ENCODE data around the gene TMPRSS4.

Gene TMPRSS4

DNA sequence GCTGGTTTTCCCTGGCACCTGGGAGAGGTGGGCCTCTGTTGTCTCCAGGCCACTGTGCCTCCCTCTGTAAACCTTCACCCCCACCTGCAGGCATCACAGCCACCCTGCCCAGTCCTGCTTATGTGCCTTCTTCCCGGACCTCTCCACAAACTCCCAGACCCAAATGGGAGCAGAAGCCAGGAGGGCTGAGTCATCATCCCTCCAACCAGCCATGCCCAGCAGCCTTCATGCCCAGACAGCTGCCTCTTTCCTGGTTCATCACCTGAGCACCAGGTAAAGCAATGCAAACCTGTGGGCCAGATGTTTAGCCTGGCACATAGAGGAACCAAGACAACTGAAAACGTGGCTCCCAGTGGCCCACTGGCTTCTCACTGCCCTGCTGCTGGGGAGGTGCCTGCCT, 2.1 kb upstream of the TMPRSS4 start:
- no peak for DNase-seq (ENCODE audit: extremely low read depth in 1 of 2, low read depth in 1 of 2)

DNA sequence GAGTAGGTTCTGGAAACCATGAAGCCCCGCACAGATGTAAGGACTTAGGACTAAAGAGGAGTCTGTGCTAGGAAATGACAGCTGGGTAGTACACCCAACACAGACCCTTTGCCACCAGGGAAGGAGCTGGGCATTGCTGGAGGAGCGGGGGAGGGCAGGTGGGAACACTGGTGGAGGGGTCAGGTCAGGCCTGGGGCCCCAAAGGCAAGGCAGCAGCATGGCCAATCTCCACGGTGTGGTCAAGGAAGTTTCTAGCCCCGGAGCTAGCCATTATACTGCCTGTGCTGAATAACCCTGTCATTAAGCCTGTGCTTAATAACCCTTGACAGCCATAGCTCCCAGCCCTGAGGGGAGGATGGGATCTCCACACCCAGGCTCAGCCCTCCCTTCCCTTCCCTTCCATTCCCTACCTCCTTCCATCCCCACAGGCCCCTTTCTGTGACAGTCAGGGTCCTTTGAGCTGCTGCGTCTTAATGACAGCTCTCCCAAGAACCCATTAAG, 2.1 kb downstream of the TMPRSS4 start:
- no peak for DNase-seq (ENCODE audit: extremely low read depth in 1 of 2, low read depth in 1 of 2)

DNA sequence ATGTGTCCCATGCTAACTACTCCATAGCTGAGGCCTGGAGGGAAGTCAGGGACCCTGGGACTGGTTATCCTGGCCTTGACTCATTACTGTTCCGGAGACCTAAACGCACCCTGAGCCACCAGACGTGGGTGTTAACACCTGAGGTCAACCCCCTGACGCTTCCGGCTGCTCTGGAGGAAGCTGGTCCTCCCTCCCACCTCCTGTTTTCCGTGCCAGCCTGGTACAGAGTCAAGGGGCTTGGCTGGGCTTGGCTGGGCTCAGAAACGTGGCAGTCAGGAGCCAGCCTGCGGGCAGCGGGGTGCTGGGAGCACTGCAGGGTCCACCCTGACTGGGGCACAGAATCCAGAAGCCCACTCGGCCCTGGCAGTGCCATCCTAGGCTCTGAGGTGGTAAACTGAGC, 2.6 kb downstream of the TMPRSS4 start:
- no peak for DNase-seq (ENCODE audit: extremely low read depth in 1 of 2, low read depth in 1 of 2)

DNA sequence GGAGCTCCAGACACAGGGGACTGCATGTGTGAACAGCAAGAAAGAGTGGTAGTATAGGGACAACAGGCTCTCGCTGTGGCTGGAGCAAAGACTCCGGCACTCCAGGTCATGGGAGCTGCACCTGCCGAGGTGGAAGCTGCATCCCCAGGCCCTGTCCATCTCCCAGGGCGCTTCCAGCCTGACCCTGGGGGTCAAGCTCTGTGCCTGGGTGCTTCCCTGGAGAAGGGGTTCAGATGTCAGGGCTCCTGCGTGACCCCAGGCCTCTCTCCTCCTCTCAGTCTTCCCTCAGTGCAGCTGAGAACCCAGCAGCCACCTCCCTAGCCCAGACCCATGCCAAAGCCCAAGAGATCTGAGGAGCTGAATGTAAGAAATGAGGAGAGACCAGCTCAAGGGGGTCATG, 3.4 kb downstream of the TMPRSS4 start:
- DNase-seq (ENCODE audit: extremely low read depth in 1 of 2, low read depth in 1 of 2): no peak

DNA sequence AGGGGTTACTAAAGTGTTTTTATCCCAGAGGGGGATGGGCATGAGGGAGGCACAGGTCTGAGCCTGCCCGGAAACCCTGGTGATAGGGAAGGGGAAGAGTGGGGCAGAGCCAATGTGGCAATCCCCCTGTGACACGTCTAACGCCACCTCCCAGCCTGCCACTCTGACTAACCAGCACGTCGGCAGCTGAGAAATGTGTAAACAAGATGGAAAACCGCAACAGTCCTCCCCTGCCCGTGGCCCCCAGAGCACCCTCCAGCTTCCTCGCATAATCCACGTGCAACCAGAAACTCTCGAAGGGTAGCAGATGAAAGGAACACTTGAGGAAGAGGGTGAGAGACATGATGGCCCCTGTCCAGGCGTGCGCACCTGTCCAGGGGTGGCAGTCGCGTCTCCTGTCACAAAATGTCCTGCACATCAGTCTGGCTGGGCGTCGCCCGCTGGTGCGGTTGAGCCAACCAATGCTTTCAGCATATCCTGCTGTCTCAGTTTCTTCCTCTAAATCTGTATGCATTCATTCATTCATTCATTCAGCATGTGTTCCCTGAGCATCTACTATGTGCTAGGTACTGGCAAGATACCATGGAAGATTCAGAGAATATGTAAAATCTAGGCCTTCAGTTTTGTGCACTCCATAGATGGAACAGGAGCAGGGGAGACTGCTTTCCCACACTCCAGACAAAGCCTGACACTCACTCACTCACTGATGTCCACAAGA, 4.5 kb downstream of the TMPRSS4 start:
- DNase-seq (ENCODE audit: extremely low read depth in 1 of 2, low read depth in 1 of 2): no peak

DNA sequence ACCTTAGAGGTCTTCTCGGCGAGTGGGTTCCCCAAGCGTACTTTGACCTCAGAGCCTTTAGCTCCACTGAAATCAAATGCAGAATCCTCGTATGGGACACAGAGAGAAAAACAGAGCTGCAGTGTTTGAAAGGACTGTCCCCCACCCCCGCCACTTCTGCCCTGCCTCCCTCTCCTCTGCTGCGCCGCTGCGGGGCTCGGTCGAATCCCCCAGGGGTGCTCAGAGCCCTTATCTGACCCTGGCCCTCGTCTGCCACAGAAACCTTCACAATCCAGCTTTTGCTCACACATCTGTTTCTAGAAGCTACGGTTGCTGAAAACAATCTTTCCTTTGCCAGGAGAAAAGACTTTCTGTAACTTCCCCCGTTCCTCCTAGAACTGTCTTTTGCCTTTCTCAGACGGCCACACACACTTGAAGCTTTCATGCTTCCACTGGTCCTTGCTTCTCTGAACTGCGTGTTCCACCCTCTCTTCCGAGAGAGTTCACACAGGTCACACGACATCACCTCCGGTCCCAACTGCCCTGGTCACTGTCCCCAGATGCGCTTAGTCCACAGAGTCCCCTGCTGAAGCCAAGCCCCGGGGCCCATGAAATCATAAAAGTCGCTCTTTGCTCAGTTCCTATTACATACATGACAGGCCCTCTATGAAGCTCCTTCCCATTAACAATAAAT, 6.1 kb downstream of the TMPRSS4 start:
- DNase-seq (ENCODE audit: extremely low read depth in 1 of 2, low read depth in 1 of 2): no peak

DNA sequence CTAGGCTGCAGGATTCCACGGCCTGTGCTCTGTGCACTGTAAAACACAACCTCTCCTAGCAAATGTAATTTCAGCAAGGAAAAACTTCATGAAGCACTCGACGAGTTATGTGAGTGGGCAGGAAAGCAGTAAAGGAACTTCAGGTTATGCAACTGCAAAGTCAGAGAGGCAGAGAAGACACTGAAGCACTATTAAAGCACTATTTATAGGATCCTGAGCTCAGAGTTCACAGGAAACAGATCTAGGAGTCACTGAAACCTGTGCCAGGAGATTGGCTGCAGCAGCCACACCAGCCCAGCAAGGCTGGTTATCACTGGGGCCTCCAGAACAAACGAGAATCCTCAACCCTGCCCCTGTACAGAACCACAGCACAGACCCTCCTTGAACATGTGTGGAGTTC, 7.4 kb downstream of the TMPRSS4 start:
- no peak for DNase-seq (ENCODE audit: extremely low read depth in 1 of 2, low read depth in 1 of 2)

DNA sequence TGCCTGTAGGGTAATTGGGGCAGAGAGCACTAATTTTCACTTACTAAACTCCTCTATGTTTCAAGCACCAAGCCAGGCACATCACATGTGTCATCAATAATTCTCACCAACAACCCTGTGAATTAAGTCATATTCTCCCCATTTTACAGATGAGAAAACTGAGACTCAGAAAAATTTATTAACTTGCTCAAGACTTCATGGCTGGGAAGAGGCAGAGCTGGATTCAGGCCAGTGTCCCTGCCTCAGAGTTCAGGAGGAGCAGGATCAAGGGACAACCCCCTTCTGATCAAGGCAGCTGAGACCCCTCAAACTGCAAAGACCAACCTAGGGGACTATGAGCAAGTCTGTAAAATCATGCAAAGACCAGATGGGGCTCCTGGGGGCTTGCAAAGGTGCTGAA, 7.8 kb downstream of the TMPRSS4 start:
- no peak for DNase-seq (ENCODE audit: extremely low read depth in 1 of 2, low read depth in 1 of 2)

DNA sequence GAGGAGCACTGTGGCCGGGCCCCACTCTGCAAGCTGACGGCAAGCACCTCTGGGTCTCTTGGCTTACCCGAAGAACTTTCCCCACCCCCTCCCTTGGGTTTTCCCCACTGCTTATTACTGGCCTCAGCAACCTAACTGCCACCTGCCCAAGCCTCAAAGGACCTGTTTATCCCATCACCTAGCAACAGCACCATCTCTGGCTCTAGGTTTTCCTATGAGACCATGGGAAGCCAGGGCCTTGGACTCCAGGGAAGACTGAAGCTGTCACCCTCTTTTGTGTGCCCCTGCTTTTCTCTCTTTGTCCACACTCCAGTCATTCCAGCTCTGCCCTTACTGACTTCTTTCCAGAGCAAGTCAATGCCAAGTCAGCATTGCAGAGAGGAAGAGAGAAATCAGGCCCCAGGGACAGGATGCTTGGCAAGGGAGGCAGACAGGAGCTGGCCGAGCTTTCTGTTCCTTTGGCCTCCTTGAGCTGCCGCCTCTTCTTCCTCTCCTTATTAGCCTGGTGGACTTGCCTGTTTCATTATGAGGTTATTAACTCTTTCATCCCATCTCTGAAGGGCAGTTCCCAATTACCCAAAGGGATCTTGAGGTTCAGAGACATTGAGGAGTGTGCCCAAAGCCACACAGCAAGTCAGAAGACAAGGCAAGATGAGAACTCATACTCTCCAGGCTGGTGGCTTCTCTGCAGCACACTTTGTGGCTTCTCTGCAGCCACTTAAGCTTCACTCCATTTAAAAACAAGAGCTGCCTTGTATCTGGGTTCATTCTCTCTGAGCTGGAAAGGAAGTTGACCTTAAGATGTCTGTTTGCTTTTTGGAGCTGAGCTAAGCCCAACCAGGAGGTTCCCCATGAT, 10.3 kb downstream of the TMPRSS4 start, which contains the start of gene SMIM35:
TSS of gene SMIM35 (minus strand) at position 51 of the 856 bp plus-strand sequence. CDS start 206 bp downstream, outside the sequence.
- no peak for DNase-seq (ENCODE audit: extremely low read depth in 1 of 2, low read depth in 1 of 2)

DNA sequence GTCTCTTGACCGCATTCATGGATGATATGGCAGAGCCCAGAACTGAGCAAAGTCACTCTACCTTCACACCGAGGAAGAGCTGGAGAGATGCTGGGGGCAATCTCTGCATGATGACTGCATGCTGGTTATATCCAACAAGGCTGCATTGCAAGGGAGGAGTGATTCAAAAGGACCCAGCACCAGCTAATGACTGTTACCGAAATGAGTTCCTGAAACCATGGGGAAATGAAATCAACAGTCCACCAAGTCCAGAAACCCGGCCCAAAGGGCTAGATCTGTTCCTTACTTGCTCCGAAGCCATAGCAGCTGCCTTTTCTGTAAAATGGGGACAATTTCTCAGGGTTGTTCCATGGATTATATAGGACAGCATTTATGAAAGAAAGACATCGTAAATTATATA, 11.1 kb downstream of the TMPRSS4 start:
- DNase-seq (ENCODE audit: extremely low read depth in 1 of 2, low read depth in 1 of 2): no peak

DNA sequence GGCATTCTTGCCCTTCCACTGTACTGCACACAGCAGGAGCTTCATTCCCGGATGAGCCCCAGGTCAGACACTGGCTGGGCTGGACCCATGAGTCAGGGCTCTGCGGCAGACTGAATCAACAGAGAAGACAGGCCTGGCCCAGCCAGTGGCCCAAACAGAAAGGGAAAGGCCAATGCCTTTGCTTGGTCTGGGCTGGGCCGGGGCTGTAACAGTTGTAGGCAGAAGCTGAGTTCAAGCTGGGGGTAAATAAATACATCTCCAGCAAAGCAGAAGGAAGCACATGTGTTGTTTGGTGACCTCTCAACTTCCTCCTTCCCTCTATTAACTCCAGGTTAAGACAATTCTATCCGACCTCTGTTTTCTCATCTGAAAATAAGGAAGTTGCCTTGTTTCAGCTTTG, 11.7 kb downstream of the TMPRSS4 start:
- no peak for DNase-seq (ENCODE audit: extremely low read depth in 1 of 2, low read depth in 1 of 2)

DNA sequence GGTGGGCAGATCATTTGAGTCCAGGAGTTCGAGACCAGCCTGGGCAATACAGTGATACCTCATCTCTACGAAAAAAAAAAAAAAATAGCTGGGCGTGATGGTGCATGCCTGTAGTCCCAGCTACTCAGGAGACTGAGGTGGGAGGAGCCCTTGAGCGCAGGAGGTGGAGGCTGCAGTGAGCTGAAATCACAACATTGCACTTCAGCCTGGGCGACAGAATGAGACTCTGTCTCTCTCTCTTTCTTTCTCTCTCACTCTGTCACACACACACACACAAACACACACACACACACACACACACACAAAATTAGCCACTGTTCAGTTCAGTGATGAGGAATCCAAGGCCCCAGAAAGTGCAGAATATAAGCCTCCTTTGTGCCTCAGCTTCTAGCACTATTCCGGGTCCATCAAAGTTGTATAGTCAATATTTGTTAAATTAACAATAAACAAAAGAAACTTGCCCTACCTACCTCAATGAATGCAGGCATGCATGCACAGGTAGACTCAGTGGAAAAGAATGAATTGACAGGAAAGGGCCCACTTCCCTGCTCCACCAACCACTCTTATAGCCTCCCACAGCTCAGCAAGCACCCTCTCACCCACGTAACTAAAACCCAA, 13.8 kb downstream of the TMPRSS4 start:
- DNase-seq (ENCODE audit: extremely low read depth in 1 of 2, low read depth in 1 of 2): no peak

DNA sequence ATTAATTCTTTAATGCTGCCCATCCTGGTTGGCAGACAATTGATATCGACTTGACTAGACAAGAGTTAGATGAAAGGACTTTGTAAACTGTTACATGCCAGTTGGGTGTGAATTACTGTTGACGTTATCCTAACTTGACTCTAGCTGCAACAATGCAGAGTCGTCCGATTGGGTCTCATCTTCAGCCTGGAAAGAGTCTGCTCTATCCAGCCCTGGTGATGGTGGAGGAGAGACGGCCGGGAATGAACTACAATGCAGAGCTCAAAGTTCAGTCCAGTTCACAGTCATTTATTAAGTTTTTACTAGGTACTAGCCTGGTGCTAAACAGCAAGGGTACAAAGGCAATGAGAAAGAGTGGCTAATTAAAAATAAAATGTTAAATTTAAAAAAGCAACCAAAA, 14.8 kb downstream of the TMPRSS4 start:
- no peak for DNase-seq (ENCODE audit: extremely low read depth in 1 of 2, low read depth in 1 of 2)

DNA sequence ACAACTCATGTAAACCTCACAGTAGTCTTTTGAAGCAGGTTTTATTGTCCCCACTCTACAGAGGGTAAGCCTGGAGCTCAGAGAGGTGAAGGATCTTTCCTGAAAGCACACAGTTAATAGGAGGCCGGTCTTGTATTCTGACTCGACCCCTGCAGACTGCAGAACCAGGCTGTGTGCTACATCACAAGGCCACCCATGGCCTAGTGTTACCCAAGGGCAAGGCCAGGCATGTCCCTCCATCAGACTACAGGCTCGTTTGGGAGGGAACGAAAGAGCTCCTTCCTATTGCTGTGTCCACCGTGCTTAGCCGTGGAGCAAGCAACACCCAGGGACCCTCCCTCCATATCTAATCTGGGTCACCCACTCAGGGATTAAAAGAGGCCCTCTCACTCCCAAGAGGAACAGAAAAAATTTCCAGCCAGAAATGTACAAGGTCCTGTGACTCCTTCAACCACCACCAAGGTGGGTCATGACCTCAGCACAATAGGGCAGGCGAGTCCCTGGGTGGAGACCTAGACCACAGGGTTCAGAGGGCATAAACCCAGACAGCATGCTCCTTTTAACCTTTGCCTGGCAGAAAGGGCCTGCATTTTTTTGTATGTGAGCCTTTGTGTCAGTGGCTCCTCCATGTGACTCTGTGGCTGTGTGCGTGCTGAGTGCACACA, 16.2 kb downstream of the TMPRSS4 start:
- DNase-seq (ENCODE audit: extremely low read depth in 1 of 2, low read depth in 1 of 2): no peak

DNA sequence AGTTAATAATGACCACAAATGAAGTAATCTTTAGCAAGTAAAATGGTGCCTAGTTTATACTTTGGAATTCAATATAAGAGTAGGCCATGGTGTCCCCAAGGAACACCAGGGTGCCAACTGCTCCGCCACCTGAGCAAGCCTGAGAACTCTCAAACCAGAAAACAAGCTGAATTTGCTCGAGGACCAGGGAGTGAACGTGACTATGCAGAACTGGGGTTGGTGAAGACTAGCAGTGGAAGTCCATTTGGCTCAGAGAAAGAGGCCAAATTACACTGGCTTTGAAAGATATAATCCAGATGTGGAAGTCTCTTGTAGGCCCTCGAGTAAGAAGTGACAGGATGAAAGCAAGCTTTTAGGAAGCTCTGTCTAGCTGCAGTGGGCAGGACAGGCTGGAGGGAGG, 18.6 kb downstream of the TMPRSS4 start:
- no peak for DNase-seq (ENCODE audit: extremely low read depth in 1 of 2, low read depth in 1 of 2)

DNA sequence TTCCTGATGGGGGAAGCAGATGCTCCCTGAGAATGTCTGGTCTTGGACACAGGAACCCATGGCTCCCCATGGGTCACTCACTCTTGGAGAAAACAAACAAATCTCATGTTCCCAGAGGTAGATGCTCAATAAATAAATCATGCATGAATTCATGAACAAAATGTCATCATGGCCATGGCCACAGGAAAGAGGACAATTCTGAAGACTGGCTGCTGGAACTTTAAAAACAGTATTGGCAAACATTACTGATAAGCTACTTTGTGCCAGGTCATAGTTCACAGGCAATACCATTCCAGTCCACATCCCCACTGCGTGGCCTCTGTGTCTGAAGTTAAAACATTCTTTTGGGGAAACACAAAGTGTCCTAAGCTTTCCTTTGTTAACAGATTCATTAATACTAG, 19.1 kb downstream of the TMPRSS4 start:
- no peak for DNase-seq (ENCODE audit: extremely low read depth in 1 of 2, low read depth in 1 of 2)

DNA sequence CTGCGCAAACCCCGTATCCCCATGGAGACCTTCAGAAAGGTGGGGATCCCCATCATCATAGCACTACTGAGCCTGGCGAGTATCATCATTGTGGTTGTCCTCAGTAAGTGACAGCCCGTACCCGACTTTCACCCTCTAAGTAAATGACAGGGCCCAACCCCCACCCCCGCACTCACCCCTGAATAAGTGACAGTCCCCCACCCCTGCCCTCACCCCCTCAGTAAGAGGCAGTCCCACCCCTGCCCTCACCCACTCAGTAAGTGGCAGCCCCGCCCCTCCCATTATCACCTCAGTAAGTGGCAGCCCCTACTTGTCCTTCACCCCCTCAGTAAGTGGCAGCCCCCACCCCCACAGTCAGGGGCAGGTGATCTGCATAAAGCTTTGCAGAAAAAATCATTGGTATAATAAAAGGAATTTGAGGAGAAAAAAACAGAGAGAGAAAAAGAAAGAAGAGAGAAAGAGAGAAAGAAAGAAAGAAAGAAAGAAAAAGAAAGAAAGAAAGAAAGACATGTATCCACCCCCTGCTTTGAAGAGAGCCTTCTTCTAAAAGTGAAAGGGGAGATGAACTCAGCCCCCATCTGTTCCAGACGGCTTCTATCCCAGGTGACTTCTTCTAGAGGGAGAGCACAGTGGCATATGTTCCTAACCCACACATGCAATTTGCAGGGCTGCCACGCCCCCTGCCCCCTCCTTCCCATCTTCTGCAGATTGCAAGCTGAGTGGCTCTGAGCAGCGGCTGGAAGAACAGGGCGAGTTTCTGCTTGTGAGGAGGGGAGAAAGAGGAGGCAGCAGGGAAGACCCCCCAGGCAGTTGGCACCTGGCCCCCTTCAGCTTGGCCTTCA, 22.3 kb downstream of the TMPRSS4 start:
- DNase-seq (ENCODE audit: extremely low read depth in 1 of 2, low read depth in 1 of 2): no peak

DNA sequence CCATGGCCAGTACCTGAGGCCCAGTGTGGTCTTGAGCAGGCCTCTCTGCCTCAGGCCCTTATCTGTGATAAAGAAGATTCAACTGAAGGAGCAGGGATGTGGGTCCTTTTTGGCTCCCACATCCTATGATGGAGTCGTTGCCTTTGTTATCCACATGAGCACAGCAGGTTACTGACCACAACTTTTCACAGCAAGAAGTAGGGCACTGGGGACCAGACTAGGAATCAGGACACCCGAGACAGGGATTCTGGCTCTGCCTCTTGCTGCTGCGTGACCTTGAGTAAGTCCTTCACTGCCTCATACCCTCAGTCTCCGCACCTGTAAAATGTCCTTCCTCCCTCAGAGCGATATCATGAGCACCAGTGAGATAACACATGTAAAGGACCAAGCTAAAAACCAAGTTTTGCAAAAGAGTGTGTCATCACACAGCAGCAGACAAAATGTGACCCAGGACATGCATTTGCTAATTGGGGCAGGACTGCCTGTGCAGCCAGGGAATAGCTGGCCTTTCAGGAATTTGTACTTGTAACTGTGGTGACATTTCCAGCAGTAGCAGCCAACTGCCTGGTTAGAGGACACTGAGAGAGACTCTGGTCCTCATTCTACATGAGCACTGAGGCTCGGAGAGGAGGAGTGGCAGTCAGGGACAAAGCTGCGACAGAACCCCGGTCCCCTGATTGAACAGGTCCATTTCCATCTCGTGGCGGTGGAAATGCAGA, 23.1 kb downstream of the TMPRSS4 start:
- no peak for DNase-seq (ENCODE audit: extremely low read depth in 1 of 2, low read depth in 1 of 2)

DNA sequence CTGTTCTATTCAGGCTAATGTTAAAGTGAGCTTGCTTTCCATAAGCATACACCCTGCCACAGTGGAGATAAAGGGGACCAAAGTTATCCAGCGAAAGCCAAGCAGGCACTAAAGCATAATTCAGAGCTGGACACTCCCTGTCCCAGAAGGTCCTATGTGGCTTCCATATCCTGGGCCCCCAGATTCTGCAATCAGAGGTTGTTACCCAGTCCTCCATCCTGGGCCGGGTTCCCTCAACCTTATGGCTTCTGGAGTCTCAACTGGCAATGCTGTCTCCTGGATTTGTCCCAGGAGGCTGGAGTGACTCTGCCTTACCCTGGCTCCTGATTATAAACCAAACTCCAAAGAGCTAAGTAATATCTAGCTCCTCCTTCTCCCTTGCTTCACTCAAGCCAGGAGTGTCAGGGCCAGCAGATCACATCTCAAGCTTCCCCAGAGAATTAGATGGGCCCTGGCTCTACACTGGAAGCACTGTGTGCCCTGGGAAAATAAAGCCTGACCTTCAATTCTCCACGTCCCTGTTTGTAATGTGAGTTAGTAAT, 23.9 kb downstream of the TMPRSS4 start:
- no peak for DNase-seq (ENCODE audit: extremely low read depth in 1 of 2, low read depth in 1 of 2)

Measured in stimulated activated CD8-positive, alpha-beta memory T cell treated with anti-CD3 and anti-CD28 coated beads, Interleukin-7, amount 100 ng/mL, for 48 hours (primary cell).